Fibroblast of skin of abdomen (primary cell): ENCODE data around the gene LONRF2.

ENCODE experiments used
- DNase-seq: peaks from one replicate; pipeline ENCODE4 v3.0.0-alpha.2; 2013

Gene LONRF2

DNA sequence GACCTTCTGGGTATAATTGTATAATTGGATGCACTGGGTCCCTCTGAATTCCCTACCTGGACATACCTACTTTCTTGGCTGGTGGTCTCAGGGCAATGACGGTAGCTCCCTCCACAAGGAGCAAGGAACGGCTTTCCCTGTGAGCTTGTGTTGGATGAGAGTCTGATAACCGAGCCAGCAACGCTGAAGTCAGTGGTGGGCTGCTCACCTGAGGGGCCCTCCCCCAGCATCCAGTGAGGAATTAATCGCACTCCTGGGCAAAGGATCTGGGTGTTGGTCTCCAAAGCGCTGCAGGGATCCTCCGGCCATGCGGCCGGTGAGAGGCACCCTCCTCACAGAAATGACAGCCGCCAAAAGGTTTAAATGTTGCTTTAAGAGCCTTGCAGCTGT is 47.1 kb downstream of the LONRF2 start:
- no peak for DNase-seq

DNA sequence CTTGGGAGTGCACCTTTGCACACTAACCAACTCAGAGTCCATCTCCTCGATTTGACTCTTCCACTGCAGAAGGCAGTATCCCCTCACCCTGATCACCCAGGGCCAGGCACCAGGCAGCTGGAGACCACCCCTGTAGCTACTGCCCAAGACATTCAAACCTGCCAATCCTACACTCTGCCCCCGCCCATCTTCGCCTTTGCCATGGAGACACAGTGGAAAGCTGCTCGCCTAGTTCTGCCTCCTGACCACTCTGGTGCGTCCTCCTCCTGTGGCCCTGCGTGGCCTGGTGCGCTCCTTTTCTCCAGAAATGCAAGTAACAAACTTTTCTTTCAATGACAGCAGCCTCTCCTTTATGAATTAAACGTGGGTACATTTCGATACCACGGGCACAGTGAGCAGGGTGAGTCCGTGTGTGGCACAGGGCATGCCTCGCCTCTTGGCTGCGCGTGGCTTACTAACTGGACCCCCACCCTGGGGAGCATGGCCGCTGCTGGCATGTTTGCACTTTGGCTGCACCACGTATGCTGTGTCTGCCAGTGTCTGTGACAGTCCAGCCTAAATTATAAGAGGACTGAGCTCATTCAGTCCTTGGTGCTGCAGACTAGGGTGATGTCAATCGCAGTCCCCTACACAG is 47.6 kb downstream of the LONRF2 start:
- DNase-seq, result no peak

GRCh38 chr2:100274076-100274475 is 48.2 kb downstream of the LONRF2 start:
- no peak for DNase-seq

DNA sequence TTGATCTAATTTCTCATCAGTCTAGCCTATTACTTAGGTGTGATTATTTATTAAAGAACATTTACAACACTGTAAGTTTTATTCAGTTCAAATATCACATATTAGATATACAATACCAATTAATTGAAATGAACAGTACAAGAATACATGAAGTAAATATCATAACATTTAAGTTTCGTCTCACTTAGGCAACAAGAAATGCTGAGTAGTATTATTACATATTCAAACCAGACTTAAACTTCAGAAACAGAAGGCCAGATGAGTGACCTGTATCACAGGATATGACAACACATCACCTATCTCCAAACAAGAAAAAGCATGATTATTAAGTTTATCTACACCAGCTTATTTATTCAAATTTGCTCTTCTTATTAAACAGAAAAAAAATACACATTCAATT is 48.9 kb downstream of the LONRF2 start:
- DNase-seq, result no peak

- DNase-seq, result no peak
These were observed 49.4 kb downstream of the LONRF2 start for GRCh38 chr2:100272841-100273329.

DNA sequence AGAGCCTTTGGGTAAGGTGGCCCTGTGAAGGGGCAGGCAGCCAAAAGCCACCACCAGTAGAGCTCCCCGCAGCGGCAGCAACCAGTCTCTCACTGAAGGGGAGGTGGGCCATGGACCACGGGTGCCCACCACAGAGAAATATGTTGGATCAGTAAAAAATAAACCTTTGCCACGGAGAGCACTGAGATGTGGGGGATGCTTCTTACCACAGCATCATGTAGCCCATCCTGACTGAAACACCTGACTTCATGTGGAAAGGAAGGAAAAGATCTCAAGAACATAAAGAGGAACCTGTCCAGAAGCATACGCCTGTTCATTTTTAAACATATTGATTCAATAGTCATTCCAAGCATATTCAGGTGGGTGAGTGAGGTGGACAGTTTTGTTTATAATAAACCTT is 51.1 kb downstream of the LONRF2 start:
- DNase-seq, result no peak

- DNase-seq, result no peak
These were observed 51.7 kb downstream of the LONRF2 start for GRCh38 chr2:100270381-100271146.

- DNase-seq, result no peak
These were observed 52.4 kb downstream of the LONRF2 start for GRCh38 chr2:100269889-100270288.

- DNase-seq, result no peak
These were observed 53.3 kb downstream of the LONRF2 start for GRCh38 chr2:100268986-100269385.

DNA sequence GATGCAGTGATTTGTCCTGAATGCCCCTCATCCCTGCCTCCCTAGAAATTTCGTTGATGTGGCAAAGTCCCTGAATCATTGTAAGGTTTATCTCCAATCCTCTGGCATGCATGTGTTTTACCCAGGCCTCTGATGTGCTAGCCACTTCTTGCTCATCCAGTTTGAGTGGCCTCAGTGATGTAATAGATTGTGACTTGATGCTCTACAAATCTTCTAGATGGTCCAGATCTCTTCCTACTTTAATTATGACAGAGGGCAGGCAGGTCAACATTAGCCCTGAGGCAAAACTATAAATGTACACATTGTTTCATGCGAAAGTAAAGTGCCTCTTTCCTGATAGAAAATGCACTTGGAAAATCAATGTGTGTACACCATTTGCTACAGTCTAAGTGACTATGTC is 54.5 kb downstream of the LONRF2 start:
- DNase-seq, result no peak

DNA sequence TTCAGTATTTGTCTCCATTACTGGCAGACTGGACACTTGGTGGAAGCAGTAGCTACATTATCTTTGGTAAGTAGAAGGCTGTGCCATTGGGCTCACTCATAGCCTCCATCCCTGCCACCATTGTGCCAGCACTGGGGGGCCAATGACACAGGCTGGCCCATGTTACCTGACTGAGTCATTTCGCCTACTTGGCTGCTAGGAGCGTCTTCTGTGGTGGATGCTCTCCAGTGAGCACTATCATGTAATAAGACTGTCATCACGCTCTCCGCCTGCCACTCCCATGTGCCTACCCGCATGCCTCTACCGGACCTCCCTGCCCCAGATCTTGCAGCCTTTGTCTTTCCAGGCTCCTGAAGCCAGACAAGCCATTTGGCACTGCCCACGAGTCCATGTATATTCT is 56.2 kb downstream of the LONRF2 start:
- DNase-seq, result no peak

GRCh38 chr2:100265226-100265625 is 57.1 kb downstream of the LONRF2 start:
- no peak for DNase-seq

DNA sequence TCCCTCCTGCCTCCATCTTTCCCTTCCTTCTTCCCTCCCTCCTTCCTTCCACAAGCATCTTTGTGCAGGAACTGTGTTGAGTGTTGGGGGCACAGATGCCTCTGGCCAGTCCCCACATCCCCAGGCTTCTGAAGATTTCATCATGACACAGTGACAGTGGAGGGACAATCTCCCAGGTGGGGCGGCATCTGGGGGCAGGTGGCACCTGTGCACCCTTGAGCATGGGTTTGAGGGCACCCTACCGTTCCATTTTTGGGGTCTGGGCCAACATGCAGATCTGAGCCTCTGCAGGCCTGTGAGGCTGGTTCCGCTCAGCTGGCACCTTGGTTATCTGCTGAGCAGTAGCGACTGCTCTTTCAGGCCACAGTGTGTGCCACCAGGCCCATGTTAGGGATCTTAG is 57.6 kb downstream of the LONRF2 start:
- no peak for DNase-seq

- DNase-seq, result no peak
These were observed 58.2 kb downstream of the LONRF2 start for GRCh38 chr2:100264121-100264520.

DNA sequence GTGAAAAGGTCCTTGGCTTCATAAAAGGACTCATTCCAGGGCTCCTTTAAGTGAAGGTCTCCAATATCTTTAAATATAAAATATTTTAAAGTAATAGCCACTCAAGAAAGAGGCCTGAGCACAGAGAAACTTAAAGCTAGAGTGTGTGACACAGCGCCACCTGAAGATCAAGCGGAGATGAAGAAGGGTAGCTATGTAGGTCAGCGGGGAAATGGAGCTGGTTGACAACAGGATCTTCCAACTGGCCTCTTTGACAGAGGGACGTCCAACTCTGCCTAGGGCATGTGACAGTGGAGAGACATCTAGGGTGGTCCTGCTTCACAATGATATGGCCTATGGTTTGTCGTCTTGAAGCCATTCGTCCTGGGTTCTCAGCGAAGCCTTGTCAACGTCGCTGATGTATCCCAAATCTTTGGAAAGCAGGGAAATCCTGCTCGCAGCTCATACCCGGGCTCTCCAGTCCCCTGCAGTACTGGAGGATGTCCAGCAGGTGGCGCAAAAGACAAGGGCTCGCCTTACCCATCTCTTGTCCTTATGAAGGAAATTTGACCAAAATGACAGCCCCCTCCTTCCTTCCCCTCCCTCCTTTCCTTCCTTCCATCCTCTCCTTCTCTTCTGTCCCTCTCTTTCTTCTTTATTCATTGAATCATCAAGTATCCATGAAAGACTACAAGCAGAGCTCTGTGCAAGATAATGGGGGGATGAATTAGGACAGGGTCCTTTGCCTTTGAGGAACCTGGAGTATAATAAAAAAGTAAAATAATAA is 59.6 kb downstream of the LONRF2 start:
- peak; percentile 55 for DNase-seq

- DNase-seq, result no peak
These were observed 60.3 kb downstream of the LONRF2 start for GRCh38 chr2:100262046-100262445.

DNA sequence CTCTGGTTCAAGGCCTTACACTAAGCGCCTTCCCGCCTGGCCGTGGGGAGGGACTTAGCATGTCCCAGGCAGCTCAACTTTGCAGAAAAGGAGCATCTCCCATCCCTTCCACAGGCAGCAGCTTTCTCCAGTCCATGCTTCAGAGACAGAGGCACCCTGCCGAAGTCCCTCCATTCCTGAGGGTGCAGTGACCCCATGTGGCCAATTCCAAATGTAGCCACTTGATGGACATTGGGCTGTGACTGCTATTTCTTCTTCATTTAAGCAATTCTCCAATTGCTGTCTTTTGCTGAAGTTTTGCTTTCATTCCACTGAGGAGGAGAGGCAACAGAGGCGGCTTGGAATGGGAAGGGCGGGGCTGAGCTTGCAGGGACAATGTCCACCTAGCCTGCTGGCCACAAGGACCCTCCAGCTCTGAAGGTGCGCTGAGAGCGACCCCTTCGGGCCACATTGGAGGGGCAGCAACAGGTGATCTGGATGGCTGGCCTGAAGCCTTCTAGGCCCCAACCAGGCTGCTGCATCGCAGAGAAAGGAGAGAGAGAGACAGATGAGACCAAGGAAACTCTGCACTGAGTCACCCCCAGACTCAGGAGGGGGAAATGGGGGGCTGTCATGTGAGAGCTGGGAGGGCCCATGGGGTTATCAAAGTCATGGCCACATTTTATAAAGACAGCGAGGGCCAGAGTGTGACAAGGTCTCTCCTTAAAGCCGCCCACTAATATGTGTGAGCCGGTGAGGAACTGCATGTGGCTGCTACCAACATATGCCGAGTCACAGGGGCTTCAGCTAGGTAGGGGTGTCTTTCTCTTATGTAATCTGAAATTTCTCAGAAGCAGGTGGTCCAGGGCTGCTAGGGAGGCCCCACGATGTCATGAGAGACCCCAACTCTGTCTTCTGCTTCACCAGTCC is 61.3 kb downstream of the LONRF2 start:
- peak; percentile 82 for DNase-seq

DNA sequence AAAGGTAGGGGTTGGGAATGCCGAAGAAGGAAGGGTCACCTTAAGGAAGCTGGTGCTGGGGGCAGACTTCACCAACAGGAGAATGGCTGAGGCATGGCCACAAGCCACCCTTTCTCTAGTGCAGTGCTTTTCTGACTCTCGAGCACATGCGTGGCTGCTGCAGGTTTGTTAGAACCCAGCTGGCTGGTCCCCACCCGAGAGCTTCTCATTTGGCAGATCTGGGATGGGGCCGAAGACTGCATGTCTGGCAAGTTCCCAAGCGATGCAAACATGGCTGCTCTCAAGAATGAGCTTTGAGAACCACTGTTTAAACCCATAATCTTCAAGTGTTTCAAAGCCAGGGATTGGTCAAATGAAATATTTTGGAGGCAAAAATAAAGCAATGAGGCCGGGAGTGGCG is 63.2 kb downstream of the LONRF2 start:
- no peak for DNase-seq

- no peak for DNase-seq
These were observed 64.4 kb downstream of the LONRF2 start for GRCh38 chr2:100257939-100258338.

- DNase-seq, result no peak
These were observed 65.5 kb downstream of the LONRF2 start for GRCh38 chr2:100256849-100257248.

DNA sequence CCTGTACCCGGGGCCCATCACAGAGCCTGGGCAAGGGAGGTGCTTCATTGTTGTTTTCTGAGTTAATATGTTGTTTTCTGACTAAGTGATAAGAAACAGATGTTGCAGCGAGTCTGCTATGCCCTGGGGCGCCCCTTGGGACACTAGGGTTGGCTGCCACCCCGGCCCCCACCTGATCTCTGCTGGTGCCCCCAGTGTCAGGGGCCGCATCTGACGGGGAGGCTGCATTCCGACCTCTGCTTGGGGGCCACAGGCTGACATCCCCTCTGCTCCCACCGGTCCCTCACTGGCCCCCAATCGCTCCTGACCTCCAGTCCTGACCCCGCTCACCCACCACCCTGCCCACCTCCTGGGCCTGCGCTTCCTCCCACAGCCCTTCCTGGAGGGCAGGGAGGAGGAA is 65.9 kb downstream of the LONRF2 start:
- no peak for DNase-seq

GRCh38 chr2:100254646-100255210 is 67.6 kb downstream of the LONRF2 start:
- DNase-seq, result no peak
